K562 (cell line): ENCODE results near the gene C2. TPM values are rescaled to one million over a fixed set of nuclear protein-coding genes. Genes with fewer than 3 reads are reported as not detected.

Experiments used
- ATAC-seq: fragments of 200-7000 bp; cut with Tn5 transposase; 3 replicates; pipeline ENCODE4 v1.9.1; 2020; ENCODE audit warnings: moderate library complexity
- BruUV-seq: library from RNA; stranded (reverse); fragments of 400-500 nt; replicated peaks from 2 replicates; lab custom pipeline; 2021; lab: Mats Ljungman, UMichigan
- CTCF ChIA-PET: fragments of 300-600 bp; formaldehyde crosslinking; extraction: SDS; loops from one replicate; lab custom pipeline; 2021; ENCODE audit warnings: low intra/inter-chr PET ratio; lab: Yijun Ruan, JAX
- POLR2A ChIA-PET: fragments of 300-600, 350-650 bp; sonication (Branson Sonifier 250); formaldehyde crosslinking; extraction: SDS; loops from one replicate; lab custom pipeline; 2021; ENCODE audit warnings: antibody characterized with exemption, inconsistent platforms; lab: Yijun Ruan, JAX
- DNase-seq, 4 experiments: peaks; one replicate each; pipeline versions ENCODE4 v3.0.0 to v3.0.0-alpha.2; 2011 to 2018; ENCODE audit warnings: low spot score in 3 of 4, mixed read lengths in 3 of 4; ENCODE audit errors: extremely low read depth in 1 of 4
- FAIRE-seq: peaks from 2 replicates; lab custom pipeline; 2011; peaks lifted over from hg19 to GRCh38; lab: Jason Lieb, UNC
- H2AFZ ChIP-seq: 2 replicates; pipeline ENCODE4 v1.6.0; 2011; ENCODE audit warnings: low read depth, low read length, control low read depth, inconsistent platforms
- H3K27ac ChIP-seq: fragments of 200-600 bp; 3 replicates; pipeline ENCODE4 v1.8.0; 2011; ENCODE audit warnings: low read depth, mild to moderate bottlenecking, control low read depth, inconsistent platforms, low read length, moderate library complexity, mixed read lengths; ENCODE audit errors: extremely low read depth
- H3K27me3 ChIP-seq, 2 experiments: fragments of 300-600 bp in 1 of 2; 2 replicates in 1 of 2; 3 replicates in 1 of 2; pipeline versions ENCODE4 v1.6.0 to v1.8.0; 2011; ENCODE audit warnings: inconsistent platforms in 2 of 2, low read length in 2 of 2, mild to moderate bottlenecking in 1 of 2, mixed read lengths in 1 of 2, moderate library complexity in 1 of 2; ENCODE audit not compliant: control insufficient read depth in 2 of 2, insufficient read depth in 2 of 2
- H3K36me3 ChIP-seq: fragments of 300-600 bp; 3 replicates; pipeline ENCODE4 v1.8.0; 2011; ENCODE audit warnings: mild to moderate bottlenecking, low read length, inconsistent platforms; ENCODE audit not compliant: control insufficient read depth, insufficient read depth
- H3K4me1 ChIP-seq, 2 experiments: fragments of 200-600 bp in 1 of 2; replicated peaks in 1 of 2; 2 replicates in 1 of 2; 3 replicates in 1 of 2; pipeline versions ENCODE4 v1.5.1 to v1.8.0; 2011; ENCODE audit warnings: inconsistent platforms in 2 of 2, low read length in 2 of 2, mild to moderate bottlenecking in 1 of 2, mixed read lengths in 1 of 2, moderate library complexity in 1 of 2; ENCODE audit not compliant: control insufficient read depth in 2 of 2, insufficient read depth in 2 of 2
- H3K4me2 ChIP-seq: 2 replicates; pipeline ENCODE4 v1.6.1; 2011; ENCODE audit warnings: low read length, control low read depth, inconsistent platforms, mixed read lengths; ENCODE audit not compliant: insufficient read depth
- H3K4me3 ChIP-seq: fragments of 200-600 bp; sonication (generic), shearing (Covaris generic); 2 replicates; pipeline ENCODE4 v1.5.1; 2016; ENCODE audit warnings: control low read depth, inconsistent platforms
- H3K79me2 ChIP-seq: fragments of 200-600 bp; 3 replicates; pipeline ENCODE4 v1.8.0; 2011; ENCODE audit warnings: low read length, inconsistent platforms; ENCODE audit not compliant: control insufficient read depth, insufficient read depth
- H3K9ac ChIP-seq, 2 experiments: 2 replicates each; pipeline versions ENCODE4 v1.6.0 to v1.6.1; 2011; ENCODE audit warnings: low read depth in 2 of 2, low read length in 2 of 2, control low read depth in 1 of 2, inconsistent platforms in 1 of 2, mild to moderate bottlenecking in 1 of 2, mixed read lengths in 1 of 2; ENCODE audit not compliant: insufficient read depth in 1 of 2
- H3K9me1 ChIP-seq: one replicate; pipeline ENCODE4 v1.6.0; 2011; ENCODE audit warnings: inconsistent platforms, mild to moderate bottlenecking, low read length, moderate library complexity; ENCODE audit not compliant: control insufficient read depth, insufficient read depth
- H3K9me3 ChIP-seq: replicated peaks from 2 replicates; pipeline ENCODE4 v1.5.1; 2011; ENCODE audit warnings: low read depth, low read length, inconsistent platforms; ENCODE audit not compliant: control insufficient read depth, insufficient read depth
- H4K20me1 ChIP-seq: replicated peaks from 2 replicates; pipeline ENCODE4 v1.6.1; 2011; ENCODE audit warnings: low read length, inconsistent platforms, mixed read lengths; ENCODE audit not compliant: control insufficient read depth, insufficient read depth
- BACH1 ChIP-seq: fragments of 200-800 bp; sonication (Bioruptor generic); IDR thresholded peaks from 2 replicates; pipeline ENCODE4 v1.6.1; 2016; ENCODE audit warnings: missing genetic modification characterization, missing compliant biosample characterization
- DDX20 ChIP-seq: fragments of 450-650 bp; IDR thresholded peaks from 2 replicates; pipeline ENCODE4 v1.6.1; 2016; ENCODE audit warnings: missing genetic modification characterization, low read depth, mild to moderate bottlenecking, missing compliant biosample characterization, moderate library complexity
- FOXA3 ChIP-seq, 2 experiments: fragments of 450-650 bp in 1 of 2; sonication (generic) in 1 of 2; formaldehyde crosslinking; IDR thresholded peaks in 1 of 2; conservative IDR thresholded peaks in 1 of 2; 2 replicates each; pipeline versions ENCODE4 v1.4.0 to v1.8.0; 2020 to 2022; ENCODE audit warnings: mild to moderate bottlenecking in 2 of 2, missing genetic modification reagents in 1 of 2
- ILF3 ChIP-seq: fragments of 450-650 bp; IDR thresholded peaks from 2 replicates; pipeline ENCODE4 v1.6.1; 2018; ENCODE audit warnings: antibody characterized with exemption, mild to moderate bottlenecking, moderate library complexity, borderline replicate concordance
- MBD2 ChIP-seq: sonication (generic); IDR thresholded peaks from 2 replicates; pipeline ENCODE4 v1.6.1; 2016; ENCODE audit warnings: low read depth, borderline replicate concordance
- PKNOX1 ChIP-seq: fragments of 450-650 bp; IDR thresholded peaks from 2 replicates; pipeline ENCODE4 v1.6.1; 2016
- ZC3H4 ChIP-seq: sonication (generic); formaldehyde crosslinking; IDR thresholded peaks from 2 replicates; pipeline ENCODE4 v1.9.0; 2021; ENCODE audit warnings: missing genetic modification reagents, borderline replicate concordance
- WGBS: fragments of 100-300 bp; shearing (Covaris generic); methylation state at CpG from one replicate; pipeline ENCODE4 v1.1.6; 2016; ENCODE audit warnings: low coverage, mixed read lengths; ENCODE audit not compliant: insufficient coverage; ENCODE audit errors: missing lambda C conversion rate; 5-methylcytosine and 5-hydroxymethylcytosine counted together
- in situ Hi-C: fragments of 300-500 bp; cut with MboI; formaldehyde crosslinking; loops from 4 replicates; pipeline ENCODE4 v1.15.0; 2018; ENCODE audit warnings: inconsistent platforms, mixed read lengths
- intact Hi-C: fragments of 100-400 bp; cut with micrococcal nuclease; formaldehyde crosslinking; loops from 2 replicates; pipeline ENCODE4 v1.14.2; 2022
- polyA plus RNA-seq, 8 experiments: library from polyadenylated mRNA; depleted of rRNA in 4 of 8; stranded (reverse) in 5 of 8; unstranded in 3 of 8; fragments of >200 nt; fragmentation: Nextera tagmentation in 2 of 8; fragmentation: Illumina TruSeq in 1 of 8; extraction: Ambion mirVana in 2 of 8; extraction: Trizol in 1 of 8; gene quantifications; 2 replicates each; pipeline versions ENCODE4 v1.2.1 to v1.2.3, GENCODE V29; 2011 to 2014; ENCODE audit warnings: inconsistent platforms in 1 of 8, missing spikeins in 1 of 8
- total RNA-seq, 7 experiments: library from RNA; depleted of rRNA in 6 of 7; stranded (reverse); fragments of >200 nt in 6 of 7; fragmentation: Illumina TruSeq in 2 of 7; extraction: Trizol in 2 of 7; gene quantifications; 2 replicates each; pipeline versions ENCODE4 v1.2.1 to v1.2.3, GENCODE V29; 2011 to 2021; ENCODE audit warnings: low replicate concordance in 1 of 7

Gene C2
- total and polyA plus RNA-seq, 9 of the 15 experiments (the other 6 are each of a cell fraction or from before 2014, with no cell fraction given), result 0.05 to 1.1 (median 0.39) TPM; not detected in 1

GRCh38 chr6:31945507-31946369, 18.2 kb downstream of the C2 start, which contains the start of gene CFB:
Gene CFB (plus strand): TSS chr6:31946095. CDS start chr6:31946222, 127 bp downstream.
- CTCF ChIA-PET, result no interaction called here
- no peaks in the 10 kb centered on the region for H3K9me3 ChIP-seq
- POLR2A ChIA-PET, result interaction anchor here (0.7 to 1.2 kb wide), 4 partner anchors 11 to 97 kb away, joined by 3 to 6 read pairs (median 4); partner anchors contain the start of gene DXO
- in situ Hi-C loops (no loop called here), intact Hi-C loops (loop anchor here (5.0 kb wide), 1 partner anchor 43 kb away; the partner anchor contains the start of gene ZBTB12)
- no peak within 1 kb of the TSS for H3K4me3 ChIP-seq
- FAIRE-seq (no peak), ATAC-seq (no peak), DNase-seq (peak in 1 of 4 experiments; percentile 8)
- TF ChIP-seq ZC3H4 (no peak), DDX20 (tag) (no peak), MBD2 (no peak), BACH1 (tag) (no peak), ILF3 (no peak), FOXA3 (CRISPR knock-in tag; conservative IDR thresholded peaks at IDR 0.05 in 1 of 2, IDR thresholded peaks at IDR 0.05 in 1 of 2) (0 out of 4 replicates have a peak, but pooled peaks of 1 of the 2 experiments have one; percentile 23), PKNOX1 (peak; percentile 83)
- no peaks in the 10 kb centered on the region for H3K79me2 ChIP-seq
- H2AFZ ChIP-seq, result no peak within 1 kb of the TSS
- no peak within 1 kb of the TSS for H3K27ac ChIP-seq
- peaks cover 18 to 26% of the 10 kb centered on the region in 2 experiments for H3K4me1 ChIP-seq
- no peaks in the 10 kb centered on the region for H4K20me1 ChIP-seq
- peaks cover 2 to 26% of the 10 kb centered on the region in 2 experiments; a peak in 3 of 5 replicates for H3K27me3 ChIP-seq
- BruUV-seq, result no TSS peak
- WGBS, result 33% methylated on average over 11 of the region's 11 CpGs
- no peak within 1 kb of the TSS for H3K4me2 ChIP-seq
- H3K9ac ChIP-seq, result 0 out of 4 replicates have a peak within 1 kb of the TSS, but pooled peaks of 1 of the 2 experiments have one; percentile 17
- H3K9me1 ChIP-seq, result peaks cover 7% of the 10 kb centered on the region
- peaks cover under 1% of the 10 kb centered on the region; the same call in 1 of the 3 replicates for H3K36me3 ChIP-seq
